Measurements from ENCODE around the gene KARS1.

The KARS1 gene

GRCh38 chr16:75617121-75617520, 30.3 kb downstream of the KARS1 start:
- peaks cover 68% of the 10 kb centered on the region for H3K36me3 Mint-ChIP-seq (ENCODE audit: low read depth)
- no peak for DNase-seq
- H3K4me3 Mint-ChIP-seq = no peak overlapping the region
- H3K27ac Mint-ChIP-seq = no peak overlapping the region
- no peak for TF ChIP-seq CTCF (IDR thresholded peaks at IDR 0.05)
- no peaks in the 10 kb centered on the region for H3K27me3 Mint-ChIP-seq (ENCODE audit: low read depth, poor library complexity)
- H3K4me1 Mint-ChIP-seq = peaks cover 20% of the 10 kb centered on the region
- no peaks in the 10 kb centered on the region for H3K9me3 Mint-ChIP-seq

GRCh38 chr16:75616521-75617010, 30.9 kb downstream of the KARS1 start:
- Mint-ChIP-seq H3K27me3 (ENCODE audit: low read depth, poor library complexity) (no peaks in the 10 kb centered on the region), H3K9me3 (no peaks in the 10 kb centered on the region), H3K4me1 (peaks cover 14% of the 10 kb centered on the region), H3K4me3 (no peak overlapping the region), H3K36me3 (ENCODE audit: low read depth) (peaks cover 71% of the 10 kb centered on the region), H3K27ac (peak overlapping the region; percentile 51)
- no peak for DNase-seq
- no peak for TF ChIP-seq CTCF (IDR thresholded peaks at IDR 0.05)

- H3K9me3 Mint-ChIP-seq = no peaks in the 10 kb centered on the region
- no peak overlapping the region for H3K27ac Mint-ChIP-seq
- no peaks in the 10 kb centered on the region for H3K27me3 Mint-ChIP-seq (ENCODE audit: low read depth, poor library complexity)
- H3K4me1 Mint-ChIP-seq = peaks cover 5% of the 10 kb centered on the region
- DNase-seq = no peak
- no peak overlapping the region for H3K4me3 Mint-ChIP-seq
- peaks cover 75% of the 10 kb centered on the region for H3K36me3 Mint-ChIP-seq (ENCODE audit: low read depth)
- TF ChIP-seq CTCF (IDR thresholded peaks at IDR 0.05) = no peak
Measured at GRCh38 chr16:75615619-75616018, 31.8 kb downstream of the KARS1 start.

- TF ChIP-seq CTCF (IDR thresholded peaks at IDR 0.05) = no peak
- H3K4me3 Mint-ChIP-seq = no peak overlapping the region
- H3K27ac Mint-ChIP-seq = no peak overlapping the region
- DNase-seq = no peak
- no peaks in the 10 kb centered on the region for H3K27me3 Mint-ChIP-seq (ENCODE audit: low read depth, poor library complexity)
- H3K36me3 Mint-ChIP-seq (ENCODE audit: low read depth) = peaks cover 72% of the 10 kb centered on the region
- H3K4me1 Mint-ChIP-seq = no peaks in the 10 kb centered on the region
- no peaks in the 10 kb centered on the region for H3K9me3 Mint-ChIP-seq
Measured at GRCh38 chr16:75614066-75614897, 33.2 kb downstream of the KARS1 start.

GRCh38 chr16:75606507-75606906, 41.0 kb downstream of the KARS1 start:
- DNase-seq = no peak
- Mint-ChIP-seq H3K36me3 (ENCODE audit: low read depth) (peaks cover 80% of the 10 kb centered on the region), H3K27me3 (ENCODE audit: low read depth, poor library complexity) (no peaks in the 10 kb centered on the region), H3K4me1 (no peaks in the 10 kb centered on the region), H3K4me3 (no peak overlapping the region), H3K27ac (no peak overlapping the region), H3K9me3 (peaks cover 9% of the 10 kb centered on the region)
- no peak for TF ChIP-seq CTCF (IDR thresholded peaks at IDR 0.05)

- DNase-seq = no peak
- TF ChIP-seq CTCF (IDR thresholded peaks at IDR 0.05) = no peak
- peaks cover 83% of the 10 kb centered on the region for H3K36me3 Mint-ChIP-seq (ENCODE audit: low read depth)
Measured at GRCh38 chr16:75603241-75603640, 44.2 kb downstream of the KARS1 start.

More at GRCh38 chr16:75603241-75603640, 44.2 kb downstream of the KARS1 start:
- H3K4me1 Mint-ChIP-seq = no peaks in the 10 kb centered on the region
- no peaks in the 10 kb centered on the region for H3K27me3 Mint-ChIP-seq (ENCODE audit: low read depth, poor library complexity)
- H3K9me3 Mint-ChIP-seq = peaks cover 9% of the 10 kb centered on the region
- no peak overlapping the region for H3K27ac Mint-ChIP-seq
- H3K4me3 Mint-ChIP-seq = no peak overlapping the region
